ENCODE results near the gene NOTCH3.
A peak's percentile ranks its signal among the peaks of the same experiment; 100 is the strongest.

The NOTCH3 gene

DNA sequence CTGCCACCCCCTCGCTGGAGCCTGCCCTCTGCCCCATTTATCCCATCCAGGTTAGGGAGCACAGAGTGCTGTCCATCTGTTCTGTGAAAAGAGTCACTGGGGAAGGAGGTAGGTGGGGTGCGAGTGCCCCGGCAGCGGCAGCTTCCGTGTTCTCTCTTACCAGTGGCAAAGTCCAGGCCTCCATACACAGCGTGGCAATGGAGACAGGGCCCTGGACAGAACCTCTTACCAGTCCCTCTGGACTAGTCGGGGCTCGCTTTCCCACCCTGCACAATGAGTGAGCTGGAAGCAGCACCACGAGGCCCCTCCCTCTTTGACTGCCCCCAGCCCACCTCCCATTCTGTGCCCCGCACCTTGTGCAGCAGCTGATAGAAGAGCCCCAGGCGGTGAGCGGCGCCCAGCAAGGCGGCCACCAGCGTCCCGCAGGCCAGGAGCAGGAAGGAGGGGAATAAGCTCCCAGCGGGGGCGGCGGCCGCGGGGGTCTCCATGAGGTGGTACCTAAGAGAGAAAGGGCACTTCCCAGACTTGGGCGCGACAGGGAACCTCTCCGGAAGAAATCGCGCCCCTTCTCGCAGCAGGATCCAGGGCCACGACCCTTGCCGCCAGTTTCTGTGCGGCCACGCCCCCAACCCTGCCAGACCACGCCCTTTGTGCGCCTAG is 76.1 kb downstream of the NOTCH3 start:
- TF ChIP-seq, protein P1, sequence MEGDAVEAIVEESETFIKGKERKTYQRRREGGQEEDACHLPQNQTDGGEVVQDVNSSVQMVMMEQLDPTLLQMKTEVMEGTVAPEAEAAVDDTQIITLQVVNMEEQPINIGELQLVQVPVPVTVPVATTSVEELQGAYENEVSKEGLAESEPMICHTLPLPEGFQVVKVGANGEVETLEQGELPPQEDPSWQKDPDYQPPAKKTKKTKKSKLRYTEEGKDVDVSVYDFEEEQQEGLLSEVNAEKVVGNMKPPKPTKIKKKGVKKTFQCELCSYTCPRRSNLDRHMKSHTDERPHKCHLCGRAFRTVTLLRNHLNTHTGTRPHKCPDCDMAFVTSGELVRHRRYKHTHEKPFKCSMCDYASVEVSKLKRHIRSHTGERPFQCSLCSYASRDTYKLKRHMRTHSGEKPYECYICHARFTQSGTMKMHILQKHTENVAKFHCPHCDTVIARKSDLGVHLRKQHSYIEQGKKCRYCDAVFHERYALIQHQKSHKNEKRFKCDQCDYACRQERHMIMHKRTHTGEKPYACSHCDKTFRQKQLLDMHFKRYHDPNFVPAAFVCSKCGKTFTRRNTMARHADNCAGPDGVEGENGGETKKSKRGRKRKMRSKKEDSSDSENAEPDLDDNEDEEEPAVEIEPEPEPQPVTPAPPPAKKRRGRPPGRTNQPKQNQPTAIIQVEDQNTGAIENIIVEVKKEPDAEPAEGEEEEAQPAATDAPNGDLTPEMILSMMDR (IDR thresholded peaks at IDR 0.05; ENCODE audit: low read depth, low read length): no peak
- in situ Hi-C loops (cut with HindIII; ENCODE audit: low sequenced_read_pairs): no loop called here
- DNase-seq (ENCODE audit: low read depth, low spot score): no peak
- H3K4me3 ChIP-seq (ENCODE audit: low read depth, low read length): peak overlapping the region; percentile 96

DNA sequence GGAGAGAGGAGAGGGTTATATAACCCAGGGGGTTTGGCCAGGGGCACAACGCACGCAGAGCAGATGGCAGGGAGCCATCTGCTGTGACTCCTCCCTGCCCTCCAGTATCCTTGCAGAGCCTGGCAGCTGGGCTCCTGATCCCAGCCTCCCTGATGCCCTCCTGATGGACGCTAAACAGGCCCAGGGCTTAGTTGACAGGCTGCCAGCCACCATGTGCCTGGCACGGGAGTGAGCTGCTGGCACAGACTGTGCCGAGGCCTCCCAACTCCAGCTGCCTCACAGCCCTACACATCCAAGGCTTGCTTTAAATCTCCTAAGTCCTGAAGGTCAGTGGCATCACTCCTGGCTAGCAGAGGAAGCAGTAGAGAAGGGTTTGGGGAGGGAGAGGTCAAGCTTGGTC is 76.9 kb downstream of the NOTCH3 start:
- TF ChIP-seq, protein P1 (IDR thresholded peaks at IDR 0.05; ENCODE audit: low read depth, low read length): no peak
- in situ Hi-C loops (cut with HindIII; ENCODE audit: low sequenced_read_pairs): no loop called here
- no peak overlapping the region for H3K4me3 ChIP-seq (ENCODE audit: low read depth, low read length)
- no peak for DNase-seq (ENCODE audit: low read depth, low spot score)

- H3K4me3 ChIP-seq (ENCODE audit: low read depth, low read length): no peak overlapping the region
- no peak for DNase-seq (ENCODE audit: low read depth, low spot score)
- in situ Hi-C loops (cut with HindIII; ENCODE audit: low sequenced_read_pairs): no loop called here
- TF ChIP-seq, protein P1 (IDR thresholded peaks at IDR 0.05; ENCODE audit: low read depth, low read length): no peak
Measured at GRCh38 chr19:15123031-15123890, 77.5 kb downstream of the NOTCH3 start.

DNA sequence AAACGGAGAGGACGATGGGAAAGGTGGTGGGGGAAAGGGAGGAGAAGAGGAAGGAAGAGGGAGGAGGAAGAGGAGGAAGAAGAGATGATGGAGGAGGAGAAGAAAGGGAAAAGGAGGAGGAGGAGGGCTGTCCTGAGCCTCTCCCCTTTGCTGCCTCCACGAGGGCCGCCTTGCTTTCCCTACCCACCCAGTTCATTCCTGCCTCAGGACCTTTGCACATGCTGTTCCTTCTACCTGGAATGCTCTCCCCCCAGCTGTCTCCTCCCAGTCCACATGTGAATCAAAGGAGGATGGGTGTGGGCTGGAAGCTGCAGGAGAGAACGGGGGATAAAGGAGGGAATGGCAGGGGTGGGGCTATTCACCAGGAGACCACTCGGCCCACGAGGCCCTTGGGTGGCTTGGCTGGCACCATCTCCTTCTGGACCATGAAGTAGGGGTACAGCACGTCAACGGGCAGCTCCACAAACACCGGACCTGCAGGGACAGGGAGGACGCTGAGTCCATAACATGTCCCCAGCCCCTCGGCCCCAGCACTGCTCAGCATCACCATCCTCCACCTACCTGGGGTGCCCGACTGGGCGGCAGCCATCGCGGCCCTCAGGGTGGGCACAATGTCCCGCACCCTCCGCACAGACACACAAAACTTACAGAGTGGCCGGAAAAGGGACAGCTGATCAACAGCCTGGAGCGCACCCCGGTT is 78.3 kb downstream of the NOTCH3 start:
- no peak overlapping the region for H3K4me3 ChIP-seq (ENCODE audit: low read depth, low read length)
- in situ Hi-C loops (cut with HindIII; ENCODE audit: low sequenced_read_pairs): no loop called here
- no peak for DNase-seq (ENCODE audit: low read depth, low spot score)
- TF ChIP-seq, protein P1 (IDR thresholded peaks at IDR 0.05; ENCODE audit: low read depth, low read length): no peak

GRCh38 chr19:15120135-15121026 is 80.4 kb downstream of the NOTCH3 start:
- in situ Hi-C loops (cut with HindIII; ENCODE audit: low sequenced_read_pairs): no loop called here
- TF ChIP-seq, protein P1 (IDR thresholded peaks at IDR 0.05; ENCODE audit: low read depth, low read length): no peak
- no peak for DNase-seq (ENCODE audit: low read depth, low spot score)
- no peak overlapping the region for H3K4me3 ChIP-seq (ENCODE audit: low read depth, low read length)
